ENCODE measurements around the gene ZBTB20. TPM values are rescaled to one million over a fixed set of nuclear protein-coding genes. Genes with fewer than 3 reads are reported as not detected.

ZBTB20 gene
- total RNA-seq, 1 donor from 2014 or later: 61.0 TPM

DNA sequence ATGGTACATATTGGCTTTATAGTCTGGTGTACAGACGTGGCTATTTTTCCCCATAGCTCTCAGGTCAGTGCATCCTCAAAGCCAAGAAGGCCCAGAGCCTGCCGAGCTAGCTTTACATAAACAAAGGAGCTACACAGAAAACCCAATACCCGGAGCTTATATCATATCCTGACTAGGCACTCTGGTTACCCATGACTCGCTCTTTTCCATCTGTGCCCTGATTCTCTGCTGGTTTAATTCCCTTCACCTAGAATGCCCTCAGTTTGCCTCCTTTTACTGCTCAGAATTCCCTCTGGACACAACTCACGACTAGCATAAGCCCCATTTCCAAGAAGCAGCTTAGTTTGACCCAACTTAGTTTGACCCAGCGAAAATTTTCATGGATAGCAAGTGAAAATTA, 742.5 kb downstream of the ZBTB20 start:
- DNase-seq (no peak), ATAC-seq (no peak)
- H3K27ac ChIP-seq: no peak overlapping the region
- no peaks in the 10 kb centered on the region for H3K9me3 ChIP-seq
- intact Hi-C loops (cut with DNase I): no loop called here
- H3K4me3 ChIP-seq: no peak overlapping the region
- H3K36me3 ChIP-seq: no peaks in the 10 kb centered on the region
- TF ChIP-seq, protein P1, sequence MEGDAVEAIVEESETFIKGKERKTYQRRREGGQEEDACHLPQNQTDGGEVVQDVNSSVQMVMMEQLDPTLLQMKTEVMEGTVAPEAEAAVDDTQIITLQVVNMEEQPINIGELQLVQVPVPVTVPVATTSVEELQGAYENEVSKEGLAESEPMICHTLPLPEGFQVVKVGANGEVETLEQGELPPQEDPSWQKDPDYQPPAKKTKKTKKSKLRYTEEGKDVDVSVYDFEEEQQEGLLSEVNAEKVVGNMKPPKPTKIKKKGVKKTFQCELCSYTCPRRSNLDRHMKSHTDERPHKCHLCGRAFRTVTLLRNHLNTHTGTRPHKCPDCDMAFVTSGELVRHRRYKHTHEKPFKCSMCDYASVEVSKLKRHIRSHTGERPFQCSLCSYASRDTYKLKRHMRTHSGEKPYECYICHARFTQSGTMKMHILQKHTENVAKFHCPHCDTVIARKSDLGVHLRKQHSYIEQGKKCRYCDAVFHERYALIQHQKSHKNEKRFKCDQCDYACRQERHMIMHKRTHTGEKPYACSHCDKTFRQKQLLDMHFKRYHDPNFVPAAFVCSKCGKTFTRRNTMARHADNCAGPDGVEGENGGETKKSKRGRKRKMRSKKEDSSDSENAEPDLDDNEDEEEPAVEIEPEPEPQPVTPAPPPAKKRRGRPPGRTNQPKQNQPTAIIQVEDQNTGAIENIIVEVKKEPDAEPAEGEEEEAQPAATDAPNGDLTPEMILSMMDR (IDR thresholded peaks at IDR 0.05): no peak
- no peaks in the 10 kb centered on the region for H3K27me3 ChIP-seq
- no peaks in the 10 kb centered on the region for H3K4me1 ChIP-seq

DNA sequence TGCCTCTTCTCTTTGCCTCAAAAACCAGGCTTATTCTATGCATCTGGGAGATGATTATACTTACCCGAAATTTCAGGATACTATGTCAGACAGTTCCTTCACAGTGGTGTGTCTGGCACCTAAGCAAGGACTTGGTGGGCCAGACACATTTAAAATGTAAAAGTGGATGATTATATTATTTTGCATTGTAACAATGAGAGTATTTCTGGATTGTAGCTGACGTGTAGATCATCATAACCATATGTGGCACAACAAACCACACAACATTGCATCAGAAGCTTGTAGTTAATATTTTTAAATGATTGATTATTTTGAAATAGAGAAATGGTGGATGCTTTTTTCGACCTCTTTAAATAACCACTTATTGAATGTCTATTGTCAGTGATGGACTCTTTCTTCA, 744.2 kb downstream of the ZBTB20 start:
- H3K27me3 ChIP-seq: no peaks in the 10 kb centered on the region
- DNase-seq (no peak), ATAC-seq (no peak)
- intact Hi-C loops (cut with DNase I): no loop called here
- no peaks in the 10 kb centered on the region for H3K4me1 ChIP-seq
- H3K36me3 ChIP-seq: no peaks in the 10 kb centered on the region
- TF ChIP-seq, protein P1 (IDR thresholded peaks at IDR 0.05): no peak
- no peak overlapping the region for H3K4me3 ChIP-seq
- no peak overlapping the region for H3K27ac ChIP-seq
- no peaks in the 10 kb centered on the region for H3K9me3 ChIP-seq

DNA sequence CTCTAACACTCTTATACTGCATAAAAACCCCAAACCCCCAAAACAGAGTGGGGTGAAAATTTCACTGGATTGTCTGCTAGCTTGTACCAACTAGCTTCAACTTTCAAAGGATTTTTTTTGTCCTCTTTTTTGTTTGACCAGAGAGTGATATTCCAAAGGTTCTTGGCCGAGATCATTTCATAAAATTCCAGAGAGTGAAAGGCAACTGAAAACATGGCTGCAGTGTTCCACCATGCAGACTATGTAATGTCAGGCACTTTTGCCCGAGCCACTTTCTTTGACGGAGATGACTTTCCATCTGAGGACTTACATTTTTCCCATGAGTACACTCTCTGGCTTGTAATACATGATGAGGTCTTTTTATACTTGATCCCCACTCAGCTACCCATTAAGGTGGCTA, 745.7 kb downstream of the ZBTB20 start:
- H3K36me3 ChIP-seq: no peaks in the 10 kb centered on the region
- DNase-seq: no peak
- no peaks in the 10 kb centered on the region for H3K4me1 ChIP-seq
- H3K4me3 ChIP-seq: no peak overlapping the region
- no peak for ATAC-seq
- H3K27ac ChIP-seq: no peak overlapping the region
- H3K27me3 ChIP-seq: no peaks in the 10 kb centered on the region
- TF ChIP-seq, protein P1 (IDR thresholded peaks at IDR 0.05): no peak
- intact Hi-C loops (cut with DNase I): no loop called here
- H3K9me3 ChIP-seq: no peaks in the 10 kb centered on the region

DNA sequence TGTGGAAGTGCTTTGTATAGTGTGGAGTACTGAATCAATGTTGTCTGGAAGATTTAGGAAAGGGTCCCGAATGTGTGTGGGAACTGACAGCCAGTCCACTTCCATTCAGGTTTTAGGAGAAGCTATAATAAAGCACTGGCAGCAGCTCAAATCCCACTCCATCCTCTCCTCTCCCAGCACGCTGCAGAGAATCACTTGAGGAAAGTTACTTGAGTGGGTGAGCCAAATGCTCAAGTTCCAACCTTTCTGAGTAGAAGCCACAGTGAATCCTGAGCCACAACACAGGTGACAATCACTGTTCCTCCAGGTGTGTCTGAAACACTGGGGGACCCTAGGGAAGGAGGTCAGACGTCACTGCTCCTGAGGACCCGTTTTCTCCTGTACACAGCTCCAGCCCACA, 746.7 kb downstream of the ZBTB20 start:
- ATAC-seq: peak; percentile 55
- H3K4me3 ChIP-seq: no peak overlapping the region

DNA sequence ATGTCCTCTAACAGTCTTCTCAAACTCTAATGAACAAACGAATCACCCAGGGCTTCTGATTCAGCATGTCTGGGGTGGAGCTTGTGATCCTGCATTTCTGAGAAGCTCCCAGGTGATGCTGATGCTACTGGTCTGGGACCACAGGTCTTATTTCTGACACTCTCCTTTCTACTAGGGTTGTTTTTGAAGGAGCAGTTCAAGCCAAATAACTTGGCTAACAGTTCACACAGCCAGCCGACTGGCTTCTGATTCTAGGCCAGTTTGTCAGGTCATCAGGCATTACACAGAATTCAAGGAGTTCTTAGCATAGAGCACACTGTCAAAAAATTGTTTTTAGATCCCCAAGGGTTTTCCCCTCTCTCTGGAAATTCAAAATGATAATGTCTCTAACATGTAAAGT, 752.5 kb downstream of the ZBTB20 start:
- Histone ChIP-seq H3K4me3 (no peak overlapping the region), H3K4me1 (no peaks in the 10 kb centered on the region), H3K36me3 (no peaks in the 10 kb centered on the region), H3K27ac (no peak overlapping the region), H3K27me3 (no peaks in the 10 kb centered on the region), H3K9me3 (no peaks in the 10 kb centered on the region)
- TF ChIP-seq, protein P1 (IDR thresholded peaks at IDR 0.05): no peak
- intact Hi-C loops (cut with DNase I): no loop called here
- ATAC-seq (no peak), DNase-seq (no peak)

More for the DNA sequence above, 746.7 kb downstream of the ZBTB20 start:
- Histone ChIP-seq H3K27me3 (no peaks in the 10 kb centered on the region), H3K27ac (no peak overlapping the region), H3K36me3 (no peaks in the 10 kb centered on the region), H3K9me3 (no peaks in the 10 kb centered on the region), H3K4me1 (no peaks in the 10 kb centered on the region)
- no peak for DNase-seq
- intact Hi-C loops (cut with DNase I): no loop called here
- TF ChIP-seq, protein P1 (IDR thresholded peaks at IDR 0.05): no peak

All from upper lobe of right lung (tissue), 1 donor.